HG02763 (cell line): ENCODE results near the gene ADGRL2.

Experiments used
- ATAC-seq: cut with Tn5 transposase; IDR thresholded peaks from one replicate; pipeline ENCODE4 v1.9.1; 2021; ENCODE audit warnings: mild to moderate bottlenecking, moderate library complexity; ENCODE audit not compliant: unreplicated experiment

ADGRL2 gene

GRCh38 chr1:81976539-81976938 lies 175.8 kb downstream of the ADGRL2 start:
- ATAC-seq = no peak

GRCh38 chr1:81978945-81979344 lies 178.2 kb downstream of the ADGRL2 start:
- no peak for ATAC-seq

- no peak for ATAC-seq
Observed at GRCh38 chr1:81982523-81982922, 181.8 kb downstream of the ADGRL2 start.

DNA sequence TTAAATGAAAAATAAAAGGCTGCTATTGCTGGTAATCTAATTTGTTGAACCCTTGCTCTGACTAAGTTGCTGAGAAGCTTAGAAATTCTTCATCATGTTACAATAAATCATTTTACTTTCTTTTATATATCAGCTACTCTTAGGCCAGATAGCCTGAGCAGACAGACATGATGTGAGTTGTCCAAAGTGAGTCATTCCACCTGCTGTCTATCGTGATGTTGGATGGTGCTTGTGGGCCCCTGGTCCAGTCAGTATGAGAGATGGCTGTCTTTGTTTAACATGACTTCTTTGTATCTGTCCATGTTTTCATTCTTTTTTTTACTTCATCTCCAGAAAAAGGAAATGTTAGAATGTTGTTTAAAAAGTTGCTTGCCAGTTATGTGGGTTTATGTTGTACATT lies 188.8 kb downstream of the ADGRL2 start:
- no peak for ATAC-seq

DNA sequence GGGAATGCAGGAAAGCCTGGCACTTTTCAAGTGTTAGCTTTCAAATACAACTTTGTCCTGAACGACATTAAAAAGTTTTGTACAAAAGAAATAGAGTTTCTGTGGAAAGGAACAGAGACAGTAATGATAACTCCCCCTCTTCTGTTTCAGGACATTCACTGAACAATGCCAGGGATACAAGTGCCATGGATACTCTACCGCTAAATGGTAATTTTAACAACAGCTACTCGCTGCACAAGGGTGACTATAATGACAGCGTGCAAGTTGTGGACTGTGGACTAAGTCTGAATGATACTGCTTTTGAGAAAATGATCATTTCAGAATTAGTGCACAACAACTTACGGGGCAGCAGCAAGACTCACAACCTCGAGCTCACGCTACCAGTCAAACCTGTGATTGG lies 189.5 kb downstream of the ADGRL2 start:
- no peak for ATAC-seq

DNA sequence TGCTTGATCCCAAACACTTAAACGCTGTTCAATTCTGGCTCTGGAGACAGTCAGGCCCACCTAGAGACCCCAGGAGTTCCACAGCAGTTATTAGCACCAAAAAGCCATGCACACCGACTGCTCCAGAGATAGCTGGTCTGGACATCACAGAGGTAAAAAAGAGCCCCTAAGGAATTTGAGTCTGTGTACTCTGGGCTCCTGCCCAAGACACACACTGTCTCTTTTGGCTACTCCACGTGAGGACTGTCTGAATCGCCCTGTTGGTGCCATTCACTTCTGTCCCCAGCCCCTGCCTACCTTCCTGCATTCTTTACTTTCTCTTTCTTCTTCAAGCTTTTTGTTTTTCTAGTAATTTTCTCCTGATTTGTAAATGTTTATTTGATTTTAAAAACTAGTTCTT lies 197.4 kb downstream of the ADGRL2 start:
- no peak for ATAC-seq

DNA sequence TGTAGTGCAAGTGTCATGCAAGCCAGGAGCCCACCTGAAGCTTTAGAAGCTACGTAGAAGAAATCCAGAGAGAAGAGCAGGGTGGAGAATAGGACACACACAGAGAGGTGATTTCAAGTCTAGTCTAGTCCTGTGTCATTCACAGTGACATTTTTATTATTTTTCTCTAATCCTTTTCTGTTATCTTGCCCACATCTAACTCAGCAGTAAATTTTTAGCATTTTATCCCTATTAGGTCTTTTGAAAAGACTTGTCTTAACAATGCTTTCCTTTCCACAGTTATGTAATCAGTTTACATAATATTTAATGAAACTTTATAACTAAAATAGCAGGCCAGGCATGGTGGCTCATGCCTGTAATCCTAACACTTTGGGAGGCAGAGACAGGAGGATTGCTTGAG lies 198.6 kb downstream of the ADGRL2 start:
- ATAC-seq = no peak

GRCh38 chr1:82000221-82000620 lies 199.5 kb downstream of the ADGRL2 start:
- no peak for ATAC-seq

GRCh38 chr1:82001345-82001744 lies 200.6 kb downstream of the ADGRL2 start:
- no peak for ATAC-seq

- ATAC-seq = no peak
Observed at GRCh38 chr1:82007804-82008203, 207.1 kb downstream of the ADGRL2 start.

DNA sequence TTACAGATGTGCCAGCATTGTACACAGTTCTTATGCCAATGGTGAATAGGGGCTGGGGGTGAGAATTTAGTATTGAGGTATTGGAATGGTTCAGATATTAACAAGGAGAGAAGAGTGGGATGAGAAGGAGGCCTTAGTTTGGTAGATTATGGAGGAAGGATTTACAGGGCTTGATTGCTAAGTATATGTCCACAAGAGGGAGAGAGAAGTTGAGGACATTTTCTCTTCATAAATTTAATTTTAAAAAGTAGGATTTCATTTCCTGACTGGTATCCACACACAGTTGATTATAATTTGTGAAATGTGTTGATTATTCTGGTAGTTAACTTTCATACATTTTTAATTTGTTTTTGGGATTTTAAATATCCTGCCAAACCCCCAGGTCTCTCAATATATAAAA lies 213.0 kb downstream of the ADGRL2 start:
- ATAC-seq = no peak

DNA sequence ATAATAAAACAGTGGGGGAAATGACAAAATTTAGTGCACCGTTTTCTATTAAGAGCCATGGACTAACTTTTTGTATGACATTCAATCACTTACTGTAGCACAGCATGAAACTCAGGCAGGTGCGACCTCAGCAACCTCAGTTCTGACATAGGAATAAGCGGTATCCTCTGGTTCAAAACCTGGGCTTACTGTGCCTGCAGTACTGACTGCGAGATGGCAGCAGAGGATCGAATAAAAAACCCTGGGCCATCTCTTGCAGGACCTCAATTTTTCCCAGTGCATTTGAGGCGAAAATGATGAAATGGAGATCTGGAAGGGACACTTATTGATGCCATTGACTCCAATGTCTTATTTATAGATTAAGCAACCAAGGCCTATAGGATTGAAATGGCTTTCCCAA lies 214.7 kb downstream of the ADGRL2 start:
- no peak for ATAC-seq

GRCh38 chr1:82018319-82018718 lies 217.6 kb downstream of the ADGRL2 start:
- no peak for ATAC-seq

GRCh38 chr1:82019508-82019907 lies 218.8 kb downstream of the ADGRL2 start:
- no peak for ATAC-seq

DNA sequence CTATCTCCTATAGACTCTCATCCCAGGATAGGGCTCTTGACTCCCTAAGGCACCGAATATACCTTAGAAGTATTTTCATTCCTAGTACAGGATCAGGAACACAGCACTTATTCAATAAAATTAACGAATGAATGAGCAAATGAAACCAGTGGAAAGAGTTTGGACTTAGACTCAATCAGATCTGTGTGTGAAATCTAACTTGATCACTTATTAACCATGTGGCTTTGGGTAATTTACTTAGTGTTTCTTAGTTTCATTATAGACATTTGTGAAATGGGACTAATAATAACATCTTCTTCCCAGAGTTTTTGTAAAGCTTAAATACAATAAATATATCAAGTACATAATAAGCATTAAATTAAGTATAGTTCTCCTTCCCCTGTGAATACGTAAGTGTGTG lies 230.1 kb downstream of the ADGRL2 start:
- ATAC-seq = no peak

- no peak for ATAC-seq
Observed at GRCh38 chr1:82032068-82032467, 231.3 kb downstream of the ADGRL2 start.

- no peak for ATAC-seq
Observed at GRCh38 chr1:82034812-82035211, 234.1 kb downstream of the ADGRL2 start.
